DLD1 (cell line): ENCODE results near the gene PTPRF.
"Not testable (repeated sequence)": the region's sequence is repeated elsewhere in the genome, so short reads cannot be mapped to it uniquely, and the experiment has no call there.

Source experiments
- in situ Hi-C: cut with HindIII; loops from 2 replicates; pipeline ENCODE4 v1.10.0; 2017; ENCODE audit warnings: low sequenced_read_pairs

Gene PTPRF

GRCh38 chr1:43530483-43531106 is at the start of gene PTPRF:
TSS of gene PTPRF (plus strand) at chr1:43530883. CDS start at chr1:43545076, 14,193 bp downstream.
- in situ Hi-C loops = no loop called here

GRCh38 chr1:43481491-43481890 is 49.2 kb upstream of the PTPRF start:
- in situ Hi-C loops = no loop called here

GRCh38 chr1:43482215-43482614 is 48.5 kb upstream of the PTPRF start:
- in situ Hi-C loops = no loop called here

GRCh38 chr1:43484367-43484766 is 46.3 kb upstream of the PTPRF start:
- in situ Hi-C loops = no loop called here

GRCh38 chr1:43488165-43488564 is 42.5 kb upstream of the PTPRF start:
- in situ Hi-C loops = no loop called here

GRCh38 chr1:43491061-43491460 is 39.6 kb upstream of the PTPRF start:
- in situ Hi-C loops = no loop called here

- in situ Hi-C loops = no loop called here
These were observed 37.9 kb upstream of the PTPRF start for GRCh38 chr1:43492826-43493225.

GRCh38 chr1:43493661-43494450 is 36.8 kb upstream of the PTPRF start:
- in situ Hi-C loops = no loop called here

GRCh38 chr1:43495204-43495603 is 35.5 kb upstream of the PTPRF start:
- in situ Hi-C loops = no loop called here

GRCh38 chr1:43499898-43500297 is 30.8 kb upstream of the PTPRF start:
- in situ Hi-C loops = no loop called here

- in situ Hi-C loops = not testable (repeated sequence)
These were observed 28.9 kb upstream of the PTPRF start for GRCh38 chr1:43501806-43502205.

GRCh38 chr1:43503534-43503933 is 27.1 kb upstream of the PTPRF start:
- in situ Hi-C loops = no loop called here

- in situ Hi-C loops = no loop called here
These were observed 25.5 kb upstream of the PTPRF start for GRCh38 chr1:43505077-43505780.

- in situ Hi-C loops = no loop called here
These were observed 24.4 kb upstream of the PTPRF start for GRCh38 chr1:43506233-43506632.

- in situ Hi-C loops = no loop called here
These were observed 23.1 kb upstream of the PTPRF start for GRCh38 chr1:43507296-43508295.

- in situ Hi-C loops = no loop called here
These were observed 21.5 kb upstream of the PTPRF start for GRCh38 chr1:43509007-43509739.

GRCh38 chr1:43509740-43510375 is 20.8 kb upstream of the PTPRF start:
- in situ Hi-C loops = no loop called here

- in situ Hi-C loops = no loop called here
These were observed 20.1 kb upstream of the PTPRF start for GRCh38 chr1:43510621-43511020.

- in situ Hi-C loops = no loop called here
These were observed 19.3 kb upstream of the PTPRF start for GRCh38 chr1:43511394-43511793.
